HepG2 (cell line): Measurements from ENCODE around the gene PRR5L. TPM values are rescaled to one million over a fixed set of nuclear protein-coding genes. Genes with fewer than 3 reads are reported as not detected.

ENCODE experiments used
- ATAC-seq: fragments of 200-7000 bp; cut with Tn5 transposase; 3 replicates; pipeline ENCODE4 v1.9.1; 2020; ENCODE audit warnings: mild to moderate bottlenecking, moderate library complexity
- BruUV-seq: library from RNA; stranded (reverse); fragments of 400-500 nt; replicated peaks from 2 replicates; lab custom pipeline; 2021; lab: Mats Ljungman, UMichigan
- CTCF ChIA-PET: fragments of 300-600 bp; formaldehyde crosslinking; extraction: SDS; loops from one replicate; lab custom pipeline; 2021; ENCODE audit warnings: low total read pairs, inconsistent platforms, low intra/inter-chr PET ratio; lab: Yijun Ruan, JAX
- POLR2A ChIA-PET: fragments of 350-600 bp; sonication (Branson Sonifier 250); formaldehyde crosslinking; loops from one replicate; lab custom pipeline; 2020; ENCODE audit warnings: antibody characterized with exemption, inconsistent platforms; lab: Yijun Ruan, JAX
- DNase-seq: peaks from one replicate; pipeline ENCODE4 v3.0.0-alpha.2; 2015; ENCODE audit warnings: low spot score
- FAIRE-seq: peaks from 3 replicates; lab custom pipeline; 2011; peaks lifted over from hg19 to GRCh38; lab: Jason Lieb, UNC
- H2AFZ ChIP-seq: one replicate; pipeline ENCODE4 v1.6.1; 2011; ENCODE audit warnings: low read length, inconsistent platforms
- H3K27ac ChIP-seq: fragments of 300-600 bp; 3 replicates; pipeline ENCODE4 v1.8.0; 2011; ENCODE audit warnings: mixed run types, mild to moderate bottlenecking, mixed read lengths, low read length, inconsistent platforms; ENCODE audit not compliant: insufficient read depth; ENCODE audit errors: extremely low read length
- H3K27me3 ChIP-seq, 2 experiments: fragments of 200-600 bp in 1 of 2; 2 replicates in 1 of 2; 3 replicates in 1 of 2; pipeline versions ENCODE4 v1.6.0 to v1.8.0; 2011; ENCODE audit warnings: low read length in 2 of 2, mild to moderate bottlenecking in 2 of 2, moderate library complexity in 2 of 2, inconsistent platforms in 1 of 2; ENCODE audit not compliant: insufficient read depth in 2 of 2, control insufficient read depth in 1 of 2
- H3K36me3 ChIP-seq, 2 experiments: fragments of 200-600 bp in 1 of 2; replicated peaks in 1 of 2; 2 replicates in 1 of 2; 3 replicates in 1 of 2; pipeline versions ENCODE4 v1.5.1 to v1.8.0; 2011; ENCODE audit warnings: low read length in 2 of 2, inconsistent platforms in 1 of 2; ENCODE audit not compliant: insufficient read depth in 2 of 2, control insufficient read depth in 1 of 2
- H3K4me1 ChIP-seq: 2 replicates; pipeline ENCODE4 v1.5.1; 2012; ENCODE audit warnings: low read length, inconsistent platforms; ENCODE audit not compliant: insufficient read depth
- H3K4me2 ChIP-seq: 2 replicates; pipeline ENCODE4 v1.6.0; 2011; ENCODE audit warnings: low read depth, low read length, inconsistent platforms
- H3K4me3 ChIP-seq, 3 experiments: fragments of 200-600 bp in 1 of 3; sonication (generic), shearing (Covaris generic) in 1 of 3; replicated peaks in 1 of 3; 2 replicates each; pipeline ENCODE4 v1.5.1; 2011 to 2016; ENCODE audit warnings: low read length in 3 of 3, inconsistent platforms in 2 of 3, low read depth in 2 of 3, mild to moderate bottlenecking in 2 of 3, control low read depth in 1 of 3, mixed read lengths in 1 of 3; ENCODE audit not compliant: insufficient read depth in 1 of 3
- H3K79me2 ChIP-seq: one replicate; pipeline ENCODE4 v1.6.1; 2011; ENCODE audit warnings: low read length, inconsistent platforms; ENCODE audit not compliant: insufficient read depth
- H3K9ac ChIP-seq: 2 replicates; pipeline ENCODE4 v1.6.0; 2011; ENCODE audit warnings: mild to moderate bottlenecking, low read depth, low read length, inconsistent platforms; ENCODE audit not compliant: insufficient read depth
- H3K9me3 ChIP-seq: 2 replicates; pipeline ENCODE4 v1.5.1; 2012; ENCODE audit warnings: mild to moderate bottlenecking, low read length
- H4K20me1 ChIP-seq: 2 replicates; pipeline ENCODE4 v1.6.0; 2011; ENCODE audit warnings: inconsistent platforms, mild to moderate bottlenecking, low read length, moderate library complexity; ENCODE audit not compliant: insufficient read depth
- PAX8 ChIP-seq: sonication (generic); formaldehyde crosslinking; IDR thresholded peaks from 2 replicates; pipeline ENCODE4 v1.8.0; 2022; ENCODE audit warnings: mild to moderate bottlenecking, missing genetic modification reagents, borderline replicate concordance
- RBM22 ChIP-seq: fragments of 200-400 bp; formaldehyde crosslinking; optimal IDR thresholded peaks from 2 replicates; pipeline ENCODE3; 2017; ENCODE audit warnings: mild to moderate bottlenecking, low read length, moderate library complexity
- SIN3B ChIP-seq: fragments of 150-350 bp; IDR thresholded peaks from 2 replicates; pipeline ENCODE4 v1.6.1; 2014; ENCODE audit warnings: low read length
- TCF7L2 ChIP-seq: IDR thresholded peaks from 2 replicates; pipeline ENCODE4 v1.6.1; 2011; ENCODE audit warnings: mild to moderate bottlenecking, low read depth, low read length, moderate library complexity
- ZFP36L2 ChIP-seq: sonication (generic); formaldehyde crosslinking; IDR thresholded peaks from 2 replicates; pipeline ENCODE4 v1.4.0; 2020; ENCODE audit warnings: missing genetic modification reagents
- ZFP90 ChIP-seq: sonication (generic); formaldehyde crosslinking; IDR thresholded peaks from 2 replicates; pipeline ENCODE4 v1.8.0; 2022; ENCODE audit warnings: missing genetic modification reagents, mild to moderate bottlenecking, inconsistent platforms, borderline replicate concordance
- ZNF253 ChIP-seq: sonication (generic); formaldehyde crosslinking; IDR thresholded peaks from 2 replicates; pipeline ENCODE4 v1.8.0; 2022; ENCODE audit warnings: mild to moderate bottlenecking, missing genetic modification reagents, borderline replicate concordance
- ZNF44 ChIP-seq: sonication (generic); formaldehyde crosslinking; IDR thresholded peaks from 2 replicates; pipeline ENCODE4 v1.5.1; 2020; ENCODE audit warnings: mild to moderate bottlenecking, missing genetic modification reagents
- ZNF512B ChIP-seq: sonication (generic); formaldehyde crosslinking; IDR thresholded peaks from 2 replicates; pipeline ENCODE4 v1.5.1; 2020; ENCODE audit warnings: missing genetic modification reagents, mild to moderate bottlenecking, borderline replicate concordance
- ZNF644 ChIP-seq: IDR thresholded peaks from 2 replicates; pipeline ENCODE4 v1.6.1; 2016; ENCODE audit warnings: low read depth
- ZNF850 ChIP-seq: sonication (generic); formaldehyde crosslinking; conservative IDR thresholded peaks from 2 replicates; pipeline ENCODE4 v1.9.0; 2021; ENCODE audit warnings: mild to moderate bottlenecking, missing genetic modification reagents
- WGBS: methylation state at CpG from one replicate; pipeline ENCODE4 v1.1.6; 2017; ENCODE audit warnings: low lambda C conversion rate; 5-methylcytosine and 5-hydroxymethylcytosine counted together
- in situ Hi-C: cut with HindIII; loops from 2 replicates; pipeline ENCODE4 v1.10.0; 2017; ENCODE audit warnings: low pct_unique_long_range_greater_than_20kb; ENCODE audit not compliant: extremely low pct_ligation_motif_present
- intact Hi-C: fragments of 100-400 bp; cut with micrococcal nuclease; formaldehyde crosslinking; loops from one replicate; pipeline ENCODE4 v1.10.0; 2022; ENCODE audit not compliant: unreplicated experiment
- polyA plus RNA-seq, 8 experiments: library from polyadenylated mRNA; depleted of rRNA in 3 of 8; stranded (reverse) in 7 of 8; unstranded in 1 of 8; fragments of >200 nt; fragmentation: Illumina TruSeq in 4 of 8; extraction: Trizol in 4 of 8; gene quantifications; 2 replicates each; pipeline versions ENCODE4 v1.2.1 to v1.2.3, GENCODE V29; 2011 to 2016; ENCODE audit warnings: low read depth in 4 of 8, missing spikeins in 1 of 8, mixed read lengths in 1 of 8; ENCODE audit not compliant: insufficient read depth in 1 of 8
- total RNA-seq, 5 experiments: library from RNA; depleted of rRNA; stranded (reverse); fragments of >200 nt; fragmentation: Illumina TruSeq; extraction: Trizol; gene quantifications; 2 replicates each; pipeline ENCODE4 v1.2.3, GENCODE V29; 2016; ENCODE audit warnings: low read depth in 1 of 5
- TF ChIP-seq, protein P1 (sequence below): sonication (generic); formaldehyde crosslinking; IDR thresholded peaks from 2 replicates; pipeline ENCODE4 v1.5.1; 2020; ENCODE audit warnings: mild to moderate bottlenecking, missing genetic modification reagents, borderline replicate concordance

The PRR5L gene
- total and polyA plus RNA-seq, 2 of the 13 experiments (the other 11 are each of a cell fraction or from before 2014, with no cell fraction given) = 0.16 TPM; not detected in 1

DNA sequence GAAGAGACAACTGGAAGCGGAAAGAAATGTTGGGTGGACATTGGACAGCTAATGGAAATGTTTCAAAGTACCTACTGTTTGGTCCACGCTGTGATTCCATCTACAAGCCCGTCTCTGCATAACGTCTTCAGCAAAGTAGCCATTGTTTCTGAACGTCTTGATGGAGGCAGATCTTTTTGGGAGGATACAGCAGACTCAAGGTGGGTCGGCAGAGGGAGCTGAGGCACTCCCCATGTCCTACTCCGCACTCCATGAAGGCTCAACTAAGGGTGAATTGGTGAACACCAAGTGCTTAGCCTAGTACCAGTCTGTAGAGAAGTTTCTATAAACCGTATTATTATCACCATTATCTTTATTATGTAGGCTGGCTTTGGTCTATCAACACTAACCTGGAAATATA lies 45.8 kb downstream of the PRR5L start:
- peaks cover 0 to 2% of the 10 kb centered on the region in 2 experiments; a peak in 1 of 5 replicates for H3K27me3 ChIP-seq
- CTCF ChIA-PET = no interaction called here
- no peaks in the 10 kb centered on the region for H3K79me2 ChIP-seq
- H4K20me1 ChIP-seq = no peaks in the 10 kb centered on the region
- BruUV-seq = no TSS peak
- intact Hi-C loops = no loop called here
- in situ Hi-C loops = no loop called here
- no peak for DNase-seq
- H3K4me3 ChIP-seq = no peak overlapping the region
- H2AFZ ChIP-seq = no peak overlapping the region
- no peak overlapping the region for H3K4me2 ChIP-seq
- H3K27ac ChIP-seq = no peak overlapping the region
- H3K9ac ChIP-seq = no peak overlapping the region
- TF ChIP-seq ZNF253 (CRISPR knock-in tag) (no peak), PAX8 (CRISPR knock-in tag) (no peak), ZFP36L2 (CRISPR knock-in tag) (no peak), SIN3B (no peak), ZFP90 (CRISPR knock-in tag) (no peak)
- TF ChIP-seq, protein P1, sequence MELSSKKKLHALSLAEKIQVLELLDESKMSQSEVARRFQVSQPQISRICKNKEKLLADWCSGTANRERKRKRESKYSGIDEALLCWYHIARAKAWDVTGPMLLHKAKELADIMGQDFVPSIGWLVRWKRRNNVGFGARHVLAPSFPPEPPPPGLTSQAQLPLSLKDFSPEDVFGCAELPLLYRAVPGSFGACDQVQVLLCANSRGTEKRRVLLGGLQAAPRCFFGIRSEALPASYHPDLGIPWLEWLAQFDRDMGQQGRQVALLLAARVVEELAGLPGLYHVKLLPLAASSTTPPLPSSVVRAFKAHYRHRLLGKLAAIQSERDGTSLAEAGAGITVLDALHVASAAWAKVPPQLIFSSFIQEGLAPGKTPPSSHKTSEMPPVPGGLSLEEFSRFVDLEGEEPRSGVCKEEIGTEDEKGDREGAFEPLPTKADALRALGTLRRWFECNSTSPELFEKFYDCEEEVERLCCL (CRISPR knock-in tag) = no peak
- TF ChIP-seq, all 625 proteins: peak for 0
- POLR2A ChIA-PET = no interaction called here
- ATAC-seq (no peak), FAIRE-seq (no peak)
- H3K36me3 ChIP-seq = no peaks in the 10 kb centered on the region
- no peaks in the 10 kb centered on the region for H3K4me1 ChIP-seq
- WGBS = 25% methylated on average over 8 of the region's 8 CpGs
- no peaks in the 10 kb centered on the region for H3K9me3 ChIP-seq

DNA sequence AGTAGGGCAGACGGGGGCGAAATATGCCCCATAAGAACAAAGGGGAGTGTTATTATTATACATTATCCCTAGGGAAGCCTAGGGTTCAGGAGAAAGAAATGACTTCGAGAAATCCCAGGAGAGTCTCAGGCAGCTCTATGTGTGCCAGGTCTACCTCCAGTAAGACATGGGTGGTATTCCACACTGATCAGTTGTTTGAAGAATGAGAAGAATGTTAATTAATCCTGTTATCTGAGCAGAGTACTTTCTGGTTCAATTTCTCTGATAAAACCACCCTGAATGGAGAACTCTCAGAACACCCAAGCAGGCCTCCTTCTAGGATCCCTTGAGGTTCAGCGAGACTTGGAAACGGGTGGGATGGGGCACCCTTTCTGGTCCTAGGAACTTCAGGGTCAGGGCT lies 46.2 kb downstream of the PRR5L start:
- no peak for FAIRE-seq
- Histone ChIP-seq H3K79me2 (no peaks in the 10 kb centered on the region), H3K4me1 (no peaks in the 10 kb centered on the region), H3K27ac (no peak overlapping the region), H3K36me3 (no peaks in the 10 kb centered on the region), H4K20me1 (no peaks in the 10 kb centered on the region), H3K4me2 (no peak overlapping the region), H3K9ac (no peak overlapping the region), H3K4me3 (no peak overlapping the region), H3K9me3 (no peaks in the 10 kb centered on the region), H2AFZ (no peak overlapping the region), H3K27me3 (peaks cover 0 to 2% of the 10 kb centered on the region in 2 experiments; a peak in 1 of 5 replicates)
- WGBS = 4% methylated on average over 4 of the region's 5 CpGs
- intact Hi-C loops (no loop called here), in situ Hi-C loops (no loop called here)
- BruUV-seq = no TSS peak
- ChIA-PET POLR2A (no interaction called here), CTCF (no interaction called here)
- ATAC-seq = no peak
- no peak for TF ChIP-seq TCF7L2
- TF ChIP-seq ZNF850 (CRISPR knock-in tag) = no peak
- TF ChIP-seq ZNF44 = no peak
- TF ChIP-seq ZNF644 (CRISPR knock-in tag) = no peak
- TF ChIP-seq ZNF512B (CRISPR knock-in tag) = no peak
- TF ChIP-seq RBM22 = no peak
- DNase-seq = no peak
